ENCODE data around the gene LRRC4B.
A peak's percentile ranks its signal among the peaks of the same experiment; 100 is the strongest.

The LRRC4B gene

DNA sequence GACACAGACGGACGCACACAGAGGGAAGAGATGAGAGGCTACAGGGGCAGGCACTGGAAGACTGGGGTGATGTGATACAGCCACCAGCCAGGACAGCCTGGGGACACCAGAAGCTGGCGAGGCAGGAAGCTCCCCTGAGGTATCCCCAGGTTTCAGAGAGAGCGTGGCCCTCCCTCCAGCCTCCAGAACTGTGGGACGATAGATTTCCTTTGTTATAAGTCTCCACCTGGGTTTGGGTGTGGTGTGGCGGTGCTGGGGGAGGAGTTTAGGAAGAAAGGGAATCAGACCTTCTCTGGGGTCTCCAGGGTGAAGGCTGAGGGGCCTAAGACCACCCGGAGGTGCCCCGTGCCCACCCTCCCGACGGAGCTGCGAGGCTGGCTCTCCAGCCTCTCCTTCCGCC lies 51.8 kb downstream of the LRRC4B start:
- TF ChIP-seq, protein P1, sequence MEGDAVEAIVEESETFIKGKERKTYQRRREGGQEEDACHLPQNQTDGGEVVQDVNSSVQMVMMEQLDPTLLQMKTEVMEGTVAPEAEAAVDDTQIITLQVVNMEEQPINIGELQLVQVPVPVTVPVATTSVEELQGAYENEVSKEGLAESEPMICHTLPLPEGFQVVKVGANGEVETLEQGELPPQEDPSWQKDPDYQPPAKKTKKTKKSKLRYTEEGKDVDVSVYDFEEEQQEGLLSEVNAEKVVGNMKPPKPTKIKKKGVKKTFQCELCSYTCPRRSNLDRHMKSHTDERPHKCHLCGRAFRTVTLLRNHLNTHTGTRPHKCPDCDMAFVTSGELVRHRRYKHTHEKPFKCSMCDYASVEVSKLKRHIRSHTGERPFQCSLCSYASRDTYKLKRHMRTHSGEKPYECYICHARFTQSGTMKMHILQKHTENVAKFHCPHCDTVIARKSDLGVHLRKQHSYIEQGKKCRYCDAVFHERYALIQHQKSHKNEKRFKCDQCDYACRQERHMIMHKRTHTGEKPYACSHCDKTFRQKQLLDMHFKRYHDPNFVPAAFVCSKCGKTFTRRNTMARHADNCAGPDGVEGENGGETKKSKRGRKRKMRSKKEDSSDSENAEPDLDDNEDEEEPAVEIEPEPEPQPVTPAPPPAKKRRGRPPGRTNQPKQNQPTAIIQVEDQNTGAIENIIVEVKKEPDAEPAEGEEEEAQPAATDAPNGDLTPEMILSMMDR (IDR thresholded peaks at IDR 0.05), result no peak
- H3K9me3 ChIP-seq, result no peaks in the 10 kb centered on the region
- no peaks in the 10 kb centered on the region for H3K36me3 ChIP-seq
- H3K4me1 ChIP-seq (ENCODE audit: control insufficient read depth in 1 of 2, insufficient read depth in 1 of 2, low read depth in 1 of 2, low read length in 1 of 2), result no peaks in the 10 kb centered on the region
- peaks cover 46% of the 10 kb centered on the region for H3K27me3 ChIP-seq
- no peak overlapping the region for H3K27ac ChIP-seq
- H3K4me3 ChIP-seq (ENCODE audit: low read depth in 1 of 2, low read length in 1 of 2), result no peak overlapping the region

DNA sequence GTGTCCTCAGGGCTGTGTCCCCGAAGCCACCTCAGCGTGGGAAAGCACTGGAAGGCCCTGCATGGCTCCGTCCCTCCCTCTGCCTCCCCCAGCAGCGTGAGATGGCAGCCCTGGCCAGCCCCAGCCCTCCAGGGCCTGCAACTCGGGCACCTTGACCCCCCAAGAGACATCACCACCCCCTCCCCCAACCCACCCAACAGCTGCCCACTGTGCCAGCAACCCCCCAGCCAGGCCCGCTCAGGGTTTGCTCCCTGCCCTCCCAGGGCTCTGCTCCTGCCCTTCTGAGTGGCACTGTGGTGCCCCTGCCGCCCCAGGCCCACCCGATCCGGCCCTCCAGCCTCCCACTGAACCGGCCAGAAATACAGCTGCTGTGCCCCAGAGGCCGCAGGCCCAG lies 53.1 kb downstream of the LRRC4B start:
- H3K4me1 ChIP-seq (ENCODE audit: control insufficient read depth in 1 of 2, insufficient read depth in 1 of 2, low read depth in 1 of 2, low read length in 1 of 2), result peaks cover 6 to 9% of the 10 kb centered on the region in 2 experiments
- H3K27ac ChIP-seq, result no peak overlapping the region
- H3K9me3 ChIP-seq, result no peaks in the 10 kb centered on the region
- TF ChIP-seq, protein P1 (IDR thresholded peaks at IDR 0.05), result no peak
- peaks cover 46% of the 10 kb centered on the region for H3K27me3 ChIP-seq
- no peak overlapping the region for H3K4me3 ChIP-seq (ENCODE audit: low read depth in 1 of 2, low read length in 1 of 2)
- no peaks in the 10 kb centered on the region for H3K36me3 ChIP-seq

DNA sequence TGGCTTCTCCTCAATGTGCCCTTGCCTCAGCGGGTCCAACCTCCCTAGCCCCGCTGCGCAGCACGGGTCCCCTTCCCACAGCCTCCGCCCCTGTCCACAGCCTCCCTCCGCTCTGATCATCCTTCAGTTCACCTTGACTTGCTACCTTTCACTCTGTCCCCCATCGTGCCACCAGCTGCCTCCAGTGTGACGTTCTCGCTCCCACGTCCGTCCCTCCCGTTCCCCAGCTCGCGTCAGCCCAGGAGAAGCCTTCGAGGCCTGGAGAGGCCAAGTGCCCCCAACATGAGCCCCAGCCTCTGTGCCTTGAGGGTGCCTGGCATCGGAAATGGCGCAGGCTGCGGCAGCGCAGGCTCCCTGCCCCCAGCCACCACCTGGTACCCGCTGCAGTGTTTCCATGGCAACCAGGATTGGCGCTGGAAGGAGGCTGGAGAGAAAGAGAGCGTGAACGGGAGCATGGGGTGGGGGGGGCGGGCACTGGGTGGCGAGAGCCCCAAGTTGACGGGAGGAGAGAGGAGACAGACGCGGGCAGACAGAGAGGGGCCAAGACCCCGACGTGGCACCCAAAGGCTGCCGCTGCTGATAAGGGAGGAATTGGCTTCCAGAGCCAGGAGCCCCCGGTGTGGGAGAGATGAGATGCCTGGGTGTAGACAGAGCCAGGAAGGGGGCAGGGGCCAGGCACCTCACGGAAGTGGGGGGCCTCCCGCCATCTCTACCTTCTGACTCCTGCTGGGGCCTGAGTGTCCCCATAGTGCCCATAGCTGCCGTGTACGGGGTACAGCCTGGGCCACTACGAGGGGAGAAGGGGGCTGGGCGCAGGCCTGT lies 53.7 kb downstream of the LRRC4B start:
- Histone ChIP-seq H3K27me3 (peaks cover 46% of the 10 kb centered on the region), H3K36me3 (no peaks in the 10 kb centered on the region), H3K4me3 (ENCODE audit: low read depth in 1 of 2, low read length in 1 of 2) (no peak overlapping the region), H3K9me3 (no peaks in the 10 kb centered on the region), H3K4me1 (ENCODE audit: control insufficient read depth in 1 of 2, insufficient read depth in 1 of 2, low read depth in 1 of 2, low read length in 1 of 2) (peaks cover 6 to 9% of the 10 kb centered on the region in 2 experiments), H3K27ac (no peak overlapping the region)
- TF ChIP-seq, protein P1 (IDR thresholded peaks at IDR 0.05), result no peak

DNA sequence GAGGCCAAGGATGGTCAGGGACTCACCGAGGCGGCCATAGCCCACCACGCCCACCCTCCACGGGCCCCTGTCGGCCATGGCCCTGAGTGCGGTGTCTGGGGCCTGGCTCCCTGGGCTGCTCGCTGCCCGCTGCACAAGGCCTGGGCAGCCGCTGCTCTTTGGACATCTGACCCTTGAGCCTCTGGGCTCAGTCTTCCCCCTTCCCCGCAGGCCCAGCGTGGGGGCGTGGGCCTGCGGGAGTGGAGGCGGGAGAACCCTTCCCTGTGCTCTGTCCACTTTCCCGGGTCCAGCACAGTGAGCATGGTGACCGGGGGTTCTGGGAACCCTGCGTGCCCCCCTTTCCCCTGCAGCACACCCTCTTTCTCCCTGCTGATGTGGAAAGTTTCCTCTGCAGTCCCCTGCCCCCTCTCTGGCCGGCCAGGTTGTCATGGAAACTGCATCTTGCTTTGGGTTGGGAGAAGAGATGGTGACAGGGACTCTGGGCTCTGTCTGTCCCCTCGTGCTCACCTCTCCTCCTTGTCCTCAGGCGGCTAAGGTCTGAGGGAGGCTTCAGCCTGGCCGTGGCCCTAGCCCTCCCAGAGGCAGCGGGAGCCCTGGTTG lies 54.4 kb downstream of the LRRC4B start, which contains the start of gene ASPDH:
ASPDH (minus strand) TSS at position 168 of the 600 bp plus-strand sequence; CDS start at position 78, 90 bp downstream.
- Histone ChIP-seq H3K9me3 (no peaks in the 10 kb centered on the region), H3K27ac (peak within 1 kb of the TSS; percentile 39), H3K36me3 (no peaks in the 10 kb centered on the region), H3K27me3 (peaks cover 46% of the 10 kb centered on the region), H3K4me3 (ENCODE audit: low read depth in 1 of 2, low read length in 1 of 2) (no peak within 1 kb of the TSS), H3K4me1 (ENCODE audit: control insufficient read depth in 1 of 2, insufficient read depth in 1 of 2, low read depth in 1 of 2, low read length in 1 of 2) (peaks cover 6 to 9% of the 10 kb centered on the region in 2 experiments)
- TF ChIP-seq, protein P1 (IDR thresholded peaks at IDR 0.05), result no peak

DNA sequence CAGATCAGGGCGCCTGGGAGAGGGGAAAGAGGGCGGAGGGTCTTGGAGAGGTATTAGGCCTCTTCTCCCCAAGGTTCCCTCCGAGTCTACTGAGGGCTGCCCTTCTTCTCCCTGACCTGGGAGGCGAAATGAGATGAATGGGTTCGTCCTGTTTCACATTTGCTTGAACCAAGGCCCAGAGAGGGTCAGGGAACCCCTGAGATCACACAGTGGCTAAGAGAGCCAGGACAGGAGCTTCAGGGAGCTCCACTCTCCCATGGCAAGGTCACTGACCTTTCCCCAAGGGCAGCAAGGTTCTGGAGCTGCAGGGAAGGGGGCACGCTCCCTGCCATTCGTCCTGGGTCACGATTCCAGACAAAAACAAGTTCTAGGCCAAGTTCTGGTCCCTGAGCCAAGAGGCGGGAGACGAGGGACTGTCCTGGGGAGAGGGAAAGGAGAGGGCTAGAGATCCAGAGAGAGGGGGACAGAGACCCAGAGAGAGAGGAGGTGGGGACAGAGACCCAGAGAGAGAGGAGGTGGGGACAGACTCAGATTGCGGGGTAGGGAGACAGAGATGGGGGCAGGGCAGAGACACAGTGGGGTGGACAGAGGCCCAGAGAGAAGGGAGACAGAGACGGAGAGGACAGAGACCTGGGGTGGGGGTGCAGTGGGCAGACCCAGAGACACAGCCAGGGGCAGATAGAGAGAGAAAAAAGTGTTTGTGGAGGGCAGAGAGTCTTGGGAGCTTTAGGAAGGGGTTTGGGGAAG lies 55.1 kb downstream of the LRRC4B start:
- H3K4me1 ChIP-seq (ENCODE audit: control insufficient read depth in 1 of 2, insufficient read depth in 1 of 2, low read depth in 1 of 2, low read length in 1 of 2), result peaks cover 6 to 9% of the 10 kb centered on the region in 2 experiments
- TF ChIP-seq, protein P1 (IDR thresholded peaks at IDR 0.05), result no peak
- H3K27me3 ChIP-seq, result peaks cover 46% of the 10 kb centered on the region
- H3K27ac ChIP-seq, result peak overlapping the region; percentile 39
- no peak overlapping the region for H3K4me3 ChIP-seq (ENCODE audit: low read depth in 1 of 2, low read length in 1 of 2)
- H3K36me3 ChIP-seq, result no peaks in the 10 kb centered on the region
- no peaks in the 10 kb centered on the region for H3K9me3 ChIP-seq

Measured in neutrophil (primary cell).